Common myeloid progenitor, CD34-positive (primary cell): ENCODE measurements around the gene TBC1D21. TPM values are rescaled to one million over a fixed set of nuclear protein-coding genes. Genes with fewer than 3 reads are reported as not detected.

Source experiments
- CTCF ChIA-PET: fragments of 350-600 bp; sonication (Branson Sonifier 250); formaldehyde crosslinking; loops from one replicate; lab custom pipeline; 2021; ENCODE audit warnings: antibody characterized with exemption; lab: Charles Lee
- POLR2A ChIA-PET: fragments of 350-600 bp; sonication (Branson Sonifier 250); formaldehyde crosslinking; loops from one replicate; lab custom pipeline; 2021; ENCODE audit warnings: antibody characterized with exemption; lab: Charles Lee
- DNase-seq, 3 donors: peaks; one replicate each; pipeline versions ENCODE4 v3.0.0 to v3.0.0-alpha.2; 2013
- H3K27ac ChIP-seq, 2 experiments: 1 replicate in 1 of 2; 2 replicates in 1 of 2; pipeline ENCODE4 v1.7.0; 2013; ENCODE audit warnings: inconsistent platforms in 2 of 2, low read length in 2 of 2, mild to moderate bottlenecking in 2 of 2, low read depth in 1 of 2, moderate library complexity in 1 of 2; ENCODE audit not compliant: severe bottlenecking in 2 of 2, insufficient read depth in 1 of 2, poor library complexity in 1 of 2
- H3K27me3 ChIP-seq, 5 experiments: replicated peaks in 2 of 5; 1 replicate in 3 of 5; 2 replicates in 2 of 5; pipeline versions ENCODE4 v1.6.1 to v1.7.0; 2013; ENCODE audit warnings: low read length in 4 of 5, mild to moderate bottlenecking in 2 of 5, moderate library complexity in 2 of 5, inconsistent platforms in 1 of 5; ENCODE audit not compliant: insufficient read depth in 5 of 5, control insufficient read depth in 4 of 5
- H3K36me3 ChIP-seq, 4 experiments: 1 replicate in 2 of 4; 2 replicates in 2 of 4; pipeline versions ENCODE4 v1.6.1 to v1.7.0; 2013; ENCODE audit warnings: low read length in 3 of 4, control low read depth in 1 of 4, mild to moderate bottlenecking in 1 of 4; ENCODE audit not compliant: control insufficient read depth in 4 of 4, insufficient read depth in 4 of 4
- H3K4me1 ChIP-seq, 4 experiments: 1 replicate in 3 of 4; 2 replicates in 1 of 4; pipeline versions ENCODE4 v1.6.1 to v1.7.1; 2013; ENCODE audit warnings: low read length in 3 of 4, mild to moderate bottlenecking in 3 of 4, control low read depth in 1 of 4, inconsistent platforms in 1 of 4, moderate library complexity in 1 of 4; ENCODE audit not compliant: control insufficient read depth in 4 of 4, insufficient read depth in 4 of 4; ENCODE audit errors: control extremely low read depth in 1 of 4
- H3K4me3 ChIP-seq, 7 experiments: 1 replicate in 4 of 7; 2 replicates in 3 of 7; pipeline versions ENCODE4 v1.5.1 to v1.7.0; 2013; ENCODE audit warnings: mild to moderate bottlenecking in 7 of 7, low read length in 6 of 7, moderate library complexity in 6 of 7, inconsistent platforms in 2 of 7, low read depth in 2 of 7, control low read depth in 1 of 7; ENCODE audit not compliant: insufficient read depth in 4 of 7, control insufficient read depth in 1 of 7; ENCODE audit errors: extremely low read depth in 1 of 7
- H3K9me3 ChIP-seq, 5 experiments: 1 replicate in 4 of 5; 2 replicates in 1 of 5; pipeline versions ENCODE4 v1.6.1 to v1.7.1; 2013; ENCODE audit warnings: low read length in 4 of 5, mild to moderate bottlenecking in 2 of 5, inconsistent platforms in 1 of 5, low read depth in 1 of 5, moderate library complexity in 1 of 5; ENCODE audit not compliant: control insufficient read depth in 4 of 5, insufficient read depth in 2 of 5; ENCODE audit errors: control extremely low read depth in 1 of 5
- WGBS: methylation state at CpG from one replicate; pipeline ENCODE4 v1.1.5; 2013; ENCODE audit not compliant: insufficient coverage; 5-methylcytosine and 5-hydroxymethylcytosine counted together
- polyA plus RNA-seq: library from polyadenylated mRNA; unstranded; fragments of 120-200 nt; gene quantifications from one replicate; pipeline ENCODE4 v1.2.1, GENCODE V29; 2013

TBC1D21 gene
- not detected for polyA plus RNA-seq

- Histone ChIP-seq H3K27ac (no peak within 1 kb of the TSS), H3K27me3 (peaks cover 0 to 12% (median 4%) of the 10 kb centered on the region in 5 experiments), H3K9me3 (no peaks in the 10 kb centered on the region), H3K36me3 (no peaks in the 10 kb centered on the region), H3K4me3 (no peak within 1 kb of the TSS), H3K4me1 (peaks cover 0 to 13% (median 10%) of the 10 kb centered on the region in 4 experiments)
- DNase-seq: no peak
- ChIA-PET POLR2A (no interaction called here), CTCF (interaction anchor here (0.7 to 5.6 kb wide), 19 partner anchors 8 to 105 kb away, joined by 3 to 73 read pairs (median 4); partner anchors contain the start of gene LOXL1)
- 100% methylated on average over 5 of the region's 5 CpGs for WGBS
These were observed at the start of gene TBC1D21 for GRCh38 chr15:73873456-73873855. TSS of gene TBC1D21 (plus strand) at chr15:73873564. CDS start at chr15:73873710, 146 bp downstream.

GRCh38 chr15:73826711-73827251 lies 46.6 kb upstream of the TBC1D21 start:
- H3K27me3 ChIP-seq: peaks cover 0 to 22% (median 2%) of the 10 kb centered on the region in 5 experiments
- ChIA-PET POLR2A (no interaction called here), CTCF (no interaction called here)
- H3K27ac ChIP-seq: no peak overlapping the region
- H3K4me3 ChIP-seq: no peak overlapping the region
- H3K36me3 ChIP-seq: no peaks in the 10 kb centered on the region
- WGBS: 100% methylated on average over 3 of the region's 3 CpGs
- no peaks in the 10 kb centered on the region for H3K9me3 ChIP-seq
- no peaks in the 10 kb centered on the region for H3K4me1 ChIP-seq
- DNase-seq: no peak

- CTCF ChIA-PET: no interaction called here
- POLR2A ChIA-PET: no interaction called here
- Histone ChIP-seq H3K36me3 (no peaks in the 10 kb centered on the region), H3K27me3 (peaks cover 2 to 29% (median 4%) of the 10 kb centered on the region in 5 experiments), H3K4me1 (no peaks in the 10 kb centered on the region), H3K9me3 (no peaks in the 10 kb centered on the region), H3K4me3 (no peak overlapping the region), H3K27ac (no peak overlapping the region)
- no peak for DNase-seq
- WGBS: 56% methylated on average over 1 of the region's 2 CpGs
These were observed 43.8 kb upstream of the TBC1D21 start for GRCh38 chr15:73829523-73829922.

- CTCF ChIA-PET: interaction anchor here (1.4 kb wide), 1 partner anchor 13 kb away, joined by 3 read pairs; no protein-coding TSS in a partner anchor
- WGBS: no CpG with 5 or more reads among the region's 1 CpG
- no peak for DNase-seq
These were observed 40.7 kb upstream of the TBC1D21 start for GRCh38 chr15:73832657-73833056.

GRCh38 chr15:73836845-73837244 lies 36.5 kb upstream of the TBC1D21 start:
- H3K9me3 ChIP-seq: no peaks in the 10 kb centered on the region
- H3K4me3 ChIP-seq: no peak overlapping the region
- whole genome bisulfite sequencing: 93% methylated on average over 2 of the region's 3 CpGs
- CTCF ChIA-PET: interaction anchor here (1.2 kb wide), 1 partner anchor 131 kb away, joined by 3 read pairs; no protein-coding TSS in a partner anchor
- no peak overlapping the region for H3K27ac ChIP-seq
- DNase-seq: no peak
- POLR2A ChIA-PET: no interaction called here
- H3K4me1 ChIP-seq: no peaks in the 10 kb centered on the region
- peaks cover 3 to 49% (median 14%) of the 10 kb centered on the region in 5 experiments for H3K27me3 ChIP-seq
- no peaks in the 10 kb centered on the region for H3K36me3 ChIP-seq

More at GRCh38 chr15:73832657-73833056, 40.7 kb upstream of the TBC1D21 start:
- Histone ChIP-seq H3K9me3 (no peaks in the 10 kb centered on the region), H3K27me3 (peaks cover 5 to 38% (median 11%) of the 10 kb centered on the region in 5 experiments), H3K4me3 (no peak overlapping the region), H3K36me3 (no peaks in the 10 kb centered on the region), H3K27ac (no peak overlapping the region), H3K4me1 (no peaks in the 10 kb centered on the region)
- POLR2A ChIA-PET: no interaction called here

- Histone ChIP-seq H3K27me3 (peaks cover 3 to 48% (median 14%) of the 10 kb centered on the region in 5 experiments), H3K4me1 (no peaks in the 10 kb centered on the region), H3K4me3 (no peak overlapping the region), H3K9me3 (no peaks in the 10 kb centered on the region), H3K36me3 (no peaks in the 10 kb centered on the region), H3K27ac (no peak overlapping the region)
- WGBS: 84% methylated on average over 11 of the region's 12 CpGs
- POLR2A ChIA-PET: no interaction called here
- CTCF ChIA-PET: interaction anchor here (1.3 kb wide), 1 partner anchor 35 kb away, joined by 3 read pairs; no protein-coding TSS in a partner anchor
- DNase-seq: no peak
These were observed 34.4 kb upstream of the TBC1D21 start for GRCh38 chr15:73838831-73839426.
